AG09309 (cell line): Measurements from ENCODE around the gene RALGPS2.

ENCODE experiments used
- DNase-seq: peaks from one replicate; pipeline ENCODE4 v3.0.0-alpha.2; 2010; ENCODE audit warnings: low read depth
- H3K4me3 ChIP-seq: 2 replicates; pipeline ENCODE4 v1.5.1; 2011; ENCODE audit warnings: mild to moderate bottlenecking, low read depth, low read length, moderate library complexity; ENCODE audit not compliant: control insufficient read depth
- CTCF ChIP-seq: IDR thresholded peaks from 2 replicates; pipeline ENCODE4 v1.5.1; 2011; ENCODE audit warnings: mild to moderate bottlenecking, low read depth, low read length, inconsistent platforms; ENCODE audit not compliant: insufficient read depth, control insufficient read depth; ENCODE audit errors: missing control alignments

The RALGPS2 gene

GRCh38 chr1:178724728-178725465 lies at the start of gene RALGPS2:
TSS of gene RALGPS2 (plus strand) at chr1:178725244. CDS start at chr1:178776765, 51,521 bp downstream.
- DNase-seq: no peak
- H3K4me3 ChIP-seq: peak within 1 kb of the TSS; percentile 90

GRCh38 chr1:178679237-178679636 lies 45.8 kb upstream of the RALGPS2 start:
- no peak overlapping the region for H3K4me3 ChIP-seq
- TF ChIP-seq CTCF: no peak
- no peak for DNase-seq

More at GRCh38 chr1:178724728-178725465, at the start of gene RALGPS2:
- TF ChIP-seq CTCF: no peak

- DNase-seq: no peak
- no peak overlapping the region for H3K4me3 ChIP-seq
- TF ChIP-seq CTCF: no peak
Measured at GRCh38 chr1:178682429-178682828, 42.6 kb upstream of the RALGPS2 start.

GRCh38 chr1:178682886-178683285 lies 42.2 kb upstream of the RALGPS2 start:
- no peak for TF ChIP-seq CTCF
- no peak overlapping the region for H3K4me3 ChIP-seq
- no peak for DNase-seq

- H3K4me3 ChIP-seq: no peak overlapping the region
Measured at GRCh38 chr1:178683291-178683690, 41.8 kb upstream of the RALGPS2 start.

GRCh38 chr1:178684111-178684510 lies 40.9 kb upstream of the RALGPS2 start:
- DNase-seq: no peak

More at GRCh38 chr1:178683291-178683690, 41.8 kb upstream of the RALGPS2 start:
- TF ChIP-seq CTCF: no peak
- DNase-seq: no peak

More at GRCh38 chr1:178684111-178684510, 40.9 kb upstream of the RALGPS2 start:
- H3K4me3 ChIP-seq: no peak overlapping the region
- TF ChIP-seq CTCF: no peak
